ENCODE results near the gene HEG1.

HEG1 gene

GRCh38 chr3:125068265-125068664 lies 12.5 kb upstream of the HEG1 start:
- no peaks in the 10 kb centered on the region; the same call in 1 of the 2 replicates for H3K36me3 ChIP-seq (ENCODE audit: control insufficient read depth, insufficient read depth, low read length)
- no peak for TF ChIP-seq CTCF (IDR thresholded peaks at IDR 0.05; ENCODE audit: insufficient read depth, low read length, poor library complexity, severe bottlenecking)
- DNase-seq (ENCODE audit: extremely low read depth, insufficient read length), result no peak
- H3K4me3 ChIP-seq (replicated peaks; ENCODE audit: low read depth, low read length), result no peak overlapping the region
- no peaks in the 10 kb centered on the region for H3K27me3 ChIP-seq (replicated peaks; ENCODE audit: control insufficient read depth, insufficient read depth, low read length)

- Histone ChIP-seq H3K4me3 (replicated peaks; ENCODE audit: low read depth, low read length) (no peak overlapping the region), H3K27me3 (replicated peaks; ENCODE audit: control insufficient read depth, insufficient read depth, low read length) (no peaks in the 10 kb centered on the region), H3K36me3 (ENCODE audit: control insufficient read depth, insufficient read depth, low read length) (no peaks in the 10 kb centered on the region)
- no peak for DNase-seq (ENCODE audit: extremely low read depth, insufficient read length)
- no peak for TF ChIP-seq CTCF (IDR thresholded peaks at IDR 0.05; ENCODE audit: insufficient read depth, low read length, poor library complexity, severe bottlenecking)
These were observed 11.4 kb upstream of the HEG1 start for GRCh38 chr3:125067225-125067624.

GRCh38 chr3:125062904-125063618 lies 7.3 kb upstream of the HEG1 start:
- Histone ChIP-seq H3K27me3 (replicated peaks; ENCODE audit: control insufficient read depth, insufficient read depth, low read length) (no peaks in the 10 kb centered on the region), H3K4me3 (replicated peaks; ENCODE audit: low read depth, low read length) (no peak overlapping the region), H3K36me3 (ENCODE audit: control insufficient read depth, insufficient read depth, low read length) (no peaks in the 10 kb centered on the region)
- DNase-seq (ENCODE audit: extremely low read depth, insufficient read length), result no peak
- no peak for TF ChIP-seq CTCF (IDR thresholded peaks at IDR 0.05; ENCODE audit: insufficient read depth, low read length, poor library complexity, severe bottlenecking)

- DNase-seq (ENCODE audit: extremely low read depth, insufficient read length), result no peak
- TF ChIP-seq CTCF (IDR thresholded peaks at IDR 0.05; ENCODE audit: insufficient read depth, low read length, poor library complexity, severe bottlenecking), result no peak
- H3K27me3 ChIP-seq (replicated peaks; ENCODE audit: control insufficient read depth, insufficient read depth, low read length), result no peaks in the 10 kb centered on the region
- H3K4me3 ChIP-seq (replicated peaks; ENCODE audit: low read depth, low read length), result no peak overlapping the region
- H3K36me3 ChIP-seq (ENCODE audit: control insufficient read depth, insufficient read depth, low read length), result no peaks in the 10 kb centered on the region
These were observed 5.8 kb upstream of the HEG1 start for GRCh38 chr3:125061646-125062045.

GRCh38 chr3:125061170-125061569 lies 5.4 kb upstream of the HEG1 start:
- Histone ChIP-seq H3K36me3 (ENCODE audit: control insufficient read depth, insufficient read depth, low read length) (no peaks in the 10 kb centered on the region), H3K4me3 (replicated peaks; ENCODE audit: low read depth, low read length) (no peak overlapping the region), H3K27me3 (replicated peaks; ENCODE audit: control insufficient read depth, insufficient read depth, low read length) (no peaks in the 10 kb centered on the region)
- DNase-seq (ENCODE audit: extremely low read depth, insufficient read length), result no peak
- no peak for TF ChIP-seq CTCF (IDR thresholded peaks at IDR 0.05; ENCODE audit: insufficient read depth, low read length, poor library complexity, severe bottlenecking)
